Kidney epithelial cell (primary cell): ENCODE data around the gene GCG. TPM values are rescaled to one million over a fixed set of nuclear protein-coding genes. Genes with fewer than 3 reads are reported as not detected.

Experiments
- DNase-seq: peaks from one replicate; pipeline ENCODE4 v3.0.0-alpha.2; 2010; ENCODE audit warnings: low read depth
- H3K27me3 ChIP-seq: 2 replicates; pipeline ENCODE4 v1.6.0; 2011; ENCODE audit warnings: low read length; ENCODE audit not compliant: control insufficient read depth, insufficient read depth
- H3K36me3 ChIP-seq: 2 replicates; pipeline ENCODE4 v1.5.1; 2011; ENCODE audit warnings: low read length; ENCODE audit not compliant: control insufficient read depth, insufficient read depth
- H3K4me3 ChIP-seq: 2 replicates; pipeline ENCODE4 v1.5.1; 2011; ENCODE audit warnings: low read depth, mild to moderate bottlenecking, control low read depth, low read length
- CTCF ChIP-seq: IDR thresholded peaks from 2 replicates; pipeline ENCODE4 v1.5.1; 2011; ENCODE audit warnings: mild to moderate bottlenecking, moderate library complexity, low read length, control low read depth, inconsistent platforms; ENCODE audit not compliant: insufficient read depth, poor library complexity, severe bottlenecking
- total RNA-seq: library from RNA; depleted of rRNA; stranded (reverse); fragments of >200 nt; gene quantifications from 2 replicates; pipeline ENCODE4 v1.2.3, GENCODE V29; 2015

The GCG gene
- total RNA-seq = not detected in 2 replicates

- TF ChIP-seq CTCF = no peak
- H3K36me3 ChIP-seq = no peaks in the 10 kb centered on the region
- DNase-seq = no peak
- H3K27me3 ChIP-seq = no peaks in the 10 kb centered on the region
- no peak within 1 kb of the TSS for H3K4me3 ChIP-seq
Measured at GRCh38 chr2:162152147-162152546, at the start of gene GCG. GCG (minus strand) TSS chr2:162152247; CDS start chr2:162149178, 3,069 bp downstream.

- no peaks in the 10 kb centered on the region for H3K27me3 ChIP-seq
- TF ChIP-seq CTCF = no peak
- H3K4me3 ChIP-seq = no peak overlapping the region
- H3K36me3 ChIP-seq = no peaks in the 10 kb centered on the region
- DNase-seq = no peak
Measured at GRCh38 chr2:162200636-162201035, 48.6 kb upstream of the GCG start.

- no peak for DNase-seq
- H3K4me3 ChIP-seq = no peak overlapping the region
- no peaks in the 10 kb centered on the region for H3K27me3 ChIP-seq
- no peak for TF ChIP-seq CTCF
- H3K36me3 ChIP-seq = no peaks in the 10 kb centered on the region
Measured at GRCh38 chr2:162199913-162200312, 47.9 kb upstream of the GCG start.

GRCh38 chr2:162198239-162198638 lies 46.2 kb upstream of the GCG start:
- no peak for TF ChIP-seq CTCF
- DNase-seq = no peak
- H3K27me3 ChIP-seq = no peaks in the 10 kb centered on the region
- H3K4me3 ChIP-seq = no peak overlapping the region
- H3K36me3 ChIP-seq = no peaks in the 10 kb centered on the region

GRCh38 chr2:162197069-162197825 lies 45.2 kb upstream of the GCG start:
- DNase-seq = no peak
- H3K36me3 ChIP-seq = no peaks in the 10 kb centered on the region
- no peak for TF ChIP-seq CTCF
- H3K27me3 ChIP-seq = no peaks in the 10 kb centered on the region
- H3K4me3 ChIP-seq = no peak overlapping the region

- no peaks in the 10 kb centered on the region for H3K36me3 ChIP-seq
- TF ChIP-seq CTCF = no peak
- H3K27me3 ChIP-seq = no peaks in the 10 kb centered on the region
- H3K4me3 ChIP-seq = no peak overlapping the region
- no peak for DNase-seq
Measured at GRCh38 chr2:162196638-162197037, 44.6 kb upstream of the GCG start.
